HepG2 (cell line): Measurements from ENCODE around the gene POLG2. TPM values are rescaled to one million over a fixed set of nuclear protein-coding genes. Genes with fewer than 3 reads are reported as not detected.

ENCODE experiments used
- AKAP8 ChIP-seq: sonication (generic); formaldehyde crosslinking; IDR thresholded peaks from 2 replicates; pipeline ENCODE4 v1.5.1; 2020; ENCODE audit warnings: mild to moderate bottlenecking, missing genetic modification reagents
- EHMT2 ChIP-seq: fragments of 200-600 bp; sonication (generic); IDR thresholded peaks from 2 replicates; pipeline ENCODE4 v1.7.0; 2017; ENCODE audit warnings: antibody characterized with exemption, low read depth, low read length, borderline replicate concordance
- FOXA1 ChIP-seq, 2 experiments: fragments of 450-650 bp in 1 of 2; sonication (generic) in 1 of 2; formaldehyde crosslinking in 1 of 2; IDR thresholded peaks; 2 replicates each; pipeline versions ENCODE4 v1.4.0 to v1.6.1; 2016 to 2020; ENCODE audit warnings: missing genetic modification reagents in 1 of 2
- GABPA ChIP-seq, 2 experiments: IDR thresholded peaks; 2 replicates each; pipeline ENCODE4 v1.6.1; 2011 to 2016; ENCODE audit warnings: low read depth in 2 of 2, low read length in 1 of 2, missing biosample characterization in 1 of 2, missing genetic modification characterization in 1 of 2
- HHEX ChIP-seq: IDR thresholded peaks from 2 replicates; pipeline ENCODE4 v1.6.1; 2016; ENCODE audit warnings: control low read depth
- HINFP ChIP-seq: sonication (generic); formaldehyde crosslinking; IDR thresholded peaks from 2 replicates; pipeline ENCODE4 v1.4.0; 2020; ENCODE audit warnings: low read depth, mild to moderate bottlenecking, missing genetic modification reagents
- HOMEZ ChIP-seq: IDR thresholded peaks from 2 replicates; pipeline ENCODE4 v1.6.1; 2016; ENCODE audit warnings: low read depth
- HOXA7 ChIP-seq: sonication (generic); formaldehyde crosslinking; IDR thresholded peaks from 2 replicates; pipeline ENCODE4 v1.8.1; 2022; ENCODE audit warnings: mild to moderate bottlenecking, missing genetic modification reagents, moderate library complexity
- KDM1A ChIP-seq: IDR thresholded peaks from 2 replicates; pipeline ENCODE4 v1.6.1; 2016; ENCODE audit warnings: missing compliant biosample characterization
- MYC ChIP-seq: sonication (generic); formaldehyde crosslinking; IDR thresholded peaks from 2 replicates; pipeline ENCODE4 v1.9.0; 2021; ENCODE audit warnings: missing genetic modification reagents, borderline replicate concordance
- NKX3-1 ChIP-seq: sonication (generic); formaldehyde crosslinking; IDR thresholded peaks from 2 replicates; pipeline ENCODE4 v1.5.0; 2020; ENCODE audit warnings: missing genetic modification reagents
- SNRNP70 ChIP-seq: fragments of 200-400 bp; formaldehyde crosslinking; IDR thresholded peaks from 2 replicates; pipeline ENCODE4 v1.6.1; 2017; ENCODE audit warnings: mild to moderate bottlenecking, low read depth, low read length, moderate library complexity
- SOX6 ChIP-seq, 2 experiments: fragments of 450-650 bp in 1 of 2; sonication (generic) in 1 of 2; formaldehyde crosslinking in 1 of 2; IDR thresholded peaks; 2 replicates each; pipeline versions ENCODE4 v1.4.0 to v1.6.1; 2017 to 2020; ENCODE audit warnings: antibody characterized with exemption in 1 of 2, mild to moderate bottlenecking in 1 of 2, missing genetic modification reagents in 1 of 2
- XBP1 ChIP-seq: sonication (generic); formaldehyde crosslinking; IDR thresholded peaks from 2 replicates; pipeline ENCODE4 v1.5.0; 2020; ENCODE audit warnings: missing genetic modification reagents
- ZNF121 ChIP-seq: sonication (generic); formaldehyde crosslinking; IDR thresholded peaks from 2 replicates; pipeline ENCODE4 v1.5.0; 2020; ENCODE audit warnings: mild to moderate bottlenecking, missing genetic modification reagents
- ZNF292 ChIP-seq: sonication (generic); formaldehyde crosslinking; IDR thresholded peaks from 2 replicates; pipeline ENCODE4 v1.8.1; 2022; ENCODE audit warnings: mild to moderate bottlenecking, low read depth, missing genetic modification reagents, borderline replicate concordance
- ZNF460 ChIP-seq: sonication (generic); formaldehyde crosslinking; IDR thresholded peaks from 2 replicates; pipeline ENCODE4 v1.5.1; 2020; ENCODE audit warnings: missing genetic modification reagents, mild to moderate bottlenecking, borderline replicate concordance
- ZNF570 ChIP-seq: sonication (generic); formaldehyde crosslinking; IDR thresholded peaks from 2 replicates; pipeline ENCODE4 v1.4.0; 2020; ENCODE audit warnings: mild to moderate bottlenecking, missing genetic modification reagents, borderline replicate concordance
- ZNF577 ChIP-seq: sonication (generic); formaldehyde crosslinking; IDR thresholded peaks from 2 replicates; pipeline ENCODE4 v1.4.0; 2020; ENCODE audit warnings: mild to moderate bottlenecking, low read depth, missing genetic modification reagents, borderline replicate concordance
- ZNF580 ChIP-seq: IDR thresholded peaks from 2 replicates; pipeline ENCODE4 v1.6.1; 2016; ENCODE audit warnings: low read depth, borderline replicate concordance
- ZNF703 ChIP-seq: sonication (generic); formaldehyde crosslinking; IDR thresholded peaks from 2 replicates; pipeline ENCODE4 v1.5.1; 2020; ENCODE audit warnings: missing genetic modification reagents, mild to moderate bottlenecking, moderate library complexity, borderline replicate concordance
- ZNF709 ChIP-seq: sonication (generic); formaldehyde crosslinking; IDR thresholded peaks from 2 replicates; pipeline ENCODE4 v1.5.0; 2020; ENCODE audit warnings: mild to moderate bottlenecking, missing genetic modification reagents
- ZSCAN25 ChIP-seq: sonication (generic); formaldehyde crosslinking; IDR thresholded peaks from 2 replicates; pipeline ENCODE4 v1.8.0; 2022; ENCODE audit warnings: mild to moderate bottlenecking, missing genetic modification reagents
- ZSCAN5A ChIP-seq: sonication (generic); formaldehyde crosslinking; IDR thresholded peaks from 2 replicates; pipeline ENCODE4 v1.8.0; 2022; ENCODE audit warnings: mild to moderate bottlenecking, missing genetic modification reagents, borderline replicate concordance
- polyA plus RNA-seq, 8 experiments: library from polyadenylated mRNA; depleted of rRNA in 3 of 8; stranded (reverse) in 7 of 8; unstranded in 1 of 8; fragments of >200 nt; fragmentation: Illumina TruSeq in 4 of 8; extraction: Trizol in 4 of 8; gene quantifications; 2 replicates each; pipeline versions ENCODE4 v1.2.1 to v1.2.3, GENCODE V29; 2011 to 2016; ENCODE audit warnings: low read depth in 4 of 8, missing spikeins in 1 of 8, mixed read lengths in 1 of 8; ENCODE audit not compliant: insufficient read depth in 1 of 8
- total RNA-seq, 5 experiments: library from RNA; depleted of rRNA; stranded (reverse); fragments of >200 nt; fragmentation: Illumina TruSeq; extraction: Trizol; gene quantifications; 2 replicates each; pipeline ENCODE4 v1.2.3, GENCODE V29; 2016; ENCODE audit warnings: low read depth in 1 of 5

Gene POLG2
- total and polyA plus RNA-seq, 2 of the 13 experiments (the other 11 are each of a cell fraction or from before 2014, with no cell fraction given): 21.1 to 25.5 TPM

- TF ChIP-seq ZSCAN5A (CRISPR knock-in tag) (no peak; the same call in 1 of the 2 replicates), EHMT2 (no peak), AKAP8 (CRISPR knock-in tag) (no peak; the same call in 1 of the 2 replicates), FOXA1 (IDR thresholded peaks at IDR 0.05) (no peak), FOXA1 (CRISPR knock-in tag; IDR thresholded peaks at IDR 0.05) (peak; percentile 38), ZNF580 (CRISPR knock-in tag) (peak; percentile 96), GABPA (IDR thresholded peaks at IDR 0.05; ENCODE audit: low read depth, low read length) (peak; percentile 76), GABPA (CRISPR knock-in tag; IDR thresholded peaks at IDR 0.05; ENCODE audit: low read depth) (peak; percentile 94), ZNF292 (CRISPR knock-in tag) (no peak), ZNF121 (CRISPR knock-in tag) (peak; percentile 6; the same call in 1 of the 2 replicates), HHEX (CRISPR knock-in tag) (no peak), ZNF460 (CRISPR knock-in tag) (no peak; the same call in 1 of the 2 replicates), ZNF703 (CRISPR knock-in tag) (0 out of 2 replicates have a peak, but pooled peaks have one; percentile 18), ZSCAN25 (CRISPR knock-in tag) (no peak), MYC (CRISPR knock-in tag) (peak; percentile 96), ZNF577 (CRISPR knock-in tag) (peak; percentile 62; the same call in 1 of the 2 replicates), SNRNP70 (no peak), KDM1A (CRISPR knock-in tag) (peak; percentile 64; the same call in 1 of the 2 replicates), ZNF709 (peak; percentile 95), XBP1 (CRISPR knock-in tag) (0 out of 2 replicates have a peak, but pooled peaks have one; percentile 44), SOX6 (IDR thresholded peaks at IDR 0.05) (no peak), SOX6 (CRISPR knock-in tag; IDR thresholded peaks at IDR 0.05) (peak; percentile 77), HOMEZ (no peak; the same call in 1 of the 2 replicates), HINFP (CRISPR knock-in tag) (peak; percentile 100), ZNF570 (CRISPR knock-in tag) (peak; percentile 79; the same call in 1 of the 2 replicates), HOXA7 (no peak; the same call in 1 of the 2 replicates), NKX3-1 (CRISPR knock-in tag) (peak; percentile 68)
These were observed 9.9 kb upstream of the POLG2 start, which contains the start of gene CEP95 (continued) for GRCh38 chr17:64506576-64507412.
